H1 (cell line): ENCODE measurements around the gene MCF2L2. TPM values are rescaled to one million over a fixed set of nuclear protein-coding genes. Genes with fewer than 3 reads are reported as not detected.

Experiments used
- CTCF ChIA-PET: fragments of 300-600 bp; sonication (Branson Sonifier 250); formaldehyde crosslinking; loops from one replicate; lab custom pipeline; 2021; ENCODE audit not compliant: partially characterized antibody; lab: Charles Lee
- POLR2A ChIA-PET: fragments of 300-600 bp; sonication (Branson Sonifier 250); formaldehyde crosslinking; loops from one replicate; lab custom pipeline; 2021; ENCODE audit warnings: inconsistent platforms; ENCODE audit not compliant: partially characterized antibody; lab: Charles Lee
- DNase-seq, 2 experiments: peaks; one replicate each; pipeline versions ENCODE4 v3.0.0 to v3.0.0-alpha.2; 2010 to 2022; ENCODE audit warnings: low spot score in 2 of 2, low read depth in 1 of 2, mixed read lengths in 1 of 2
- FAIRE-seq: peaks from 2 replicates; lab custom pipeline; 2011; peaks lifted over from hg19 to GRCh38; lab: Jason Lieb, UNC
- H2AFZ ChIP-seq: 2 replicates; pipeline ENCODE4 v1.8.1; 2012; ENCODE audit warnings: low read length, inconsistent platforms
- H2AK5ac ChIP-seq: 2 replicates; pipeline ENCODE4 v1.6.1; 2013; ENCODE audit warnings: low read depth, low read length
- H2BK120ac ChIP-seq: replicated peaks from 2 replicates; pipeline ENCODE3; 2013; ENCODE audit warnings: low read depth, low read length, inconsistent platforms
- H2BK12ac ChIP-seq: 2 replicates; pipeline ENCODE4 v1.6.1; 2013; ENCODE audit warnings: low read depth, low read length
- H2BK15ac ChIP-seq: 2 replicates; pipeline ENCODE4 v1.6.1; 2013; ENCODE audit warnings: low read length
- H2BK20ac ChIP-seq: 2 replicates; pipeline ENCODE4 v1.6.1; 2013; ENCODE audit warnings: low read length
- H2BK5ac ChIP-seq: 2 replicates; pipeline ENCODE4 v1.6.1; 2013; ENCODE audit warnings: low read depth, low read length
- H3K14ac ChIP-seq: 2 replicates; pipeline ENCODE4 v1.6.1; 2013; ENCODE audit warnings: inconsistent platforms; ENCODE audit not compliant: insufficient read length
- H3K18ac ChIP-seq: 2 replicates; pipeline ENCODE4 v1.6.1; 2013; ENCODE audit warnings: low read length; ENCODE audit errors: extremely low read depth
- H3K23ac ChIP-seq: 2 replicates; pipeline ENCODE4 v1.6.1; 2013; ENCODE audit warnings: inconsistent platforms; ENCODE audit not compliant: insufficient read length
- H3K23me2 ChIP-seq: 2 replicates; pipeline ENCODE4 v1.6.1; 2013; ENCODE audit warnings: low read depth, low read length
- H3K27ac ChIP-seq: 2 replicates; pipeline ENCODE4 v1.6.1; 2011; ENCODE audit warnings: low read depth, low read length, inconsistent platforms
- H3K27me3 ChIP-seq, 4 experiments: replicated peaks in 1 of 4; 1 replicate in 1 of 4; 2 replicates in 3 of 4; pipeline versions ENCODE4 v1.6.1 to v1.8.1; 2011 to 2013; ENCODE audit warnings: low read length in 3 of 4, mild to moderate bottlenecking in 3 of 4, inconsistent platforms in 2 of 4, mixed read lengths in 2 of 4, moderate library complexity in 1 of 4; ENCODE audit not compliant: control insufficient read depth in 3 of 4, insufficient read depth in 3 of 4; ENCODE audit errors: extremely low read depth in 1 of 4
- H3K36me3 ChIP-seq, 4 experiments: 2 replicates each; pipeline versions ENCODE4 v1.6.1 to v1.8.1; 2011 to 2013; ENCODE audit warnings: mild to moderate bottlenecking in 4 of 4, low read length in 3 of 4, moderate library complexity in 2 of 4, control low read depth in 1 of 4, inconsistent platforms in 1 of 4; ENCODE audit not compliant: insufficient read depth in 4 of 4, control insufficient read depth in 2 of 4
- H3K4ac ChIP-seq: replicated peaks from 2 replicates; pipeline ENCODE3; 2013; ENCODE audit warnings: low read length, low read depth, mixed read lengths, inconsistent platforms; ENCODE audit not compliant: insufficient read length
- H3K4me1 ChIP-seq, 4 experiments: replicated peaks in 1 of 4; 1 replicate in 1 of 4; 2 replicates in 3 of 4; pipeline versions ENCODE4 v1.6.1 to v1.8.1; 2011 to 2013; ENCODE audit warnings: low read length in 3 of 4, inconsistent platforms in 2 of 4, mixed read lengths in 1 of 4; ENCODE audit not compliant: insufficient read depth in 4 of 4, control insufficient read depth in 3 of 4
- H3K4me2 ChIP-seq, 2 experiments: 2 replicates each; pipeline versions ENCODE4 v1.6.1 to v1.8.1; 2011 to 2013; ENCODE audit warnings: low read depth in 2 of 2, low read length in 2 of 2, control low read depth in 1 of 2, inconsistent platforms in 1 of 2, mild to moderate bottlenecking in 1 of 2; ENCODE audit not compliant: insufficient read depth in 1 of 2
- H3K4me3 ChIP-seq, 4 experiments: fragments of 200-600, 300-600 bp in 1 of 4; sonication (generic), shearing (Covaris generic), sonication (Bioruptor Twin) in 1 of 4; 2 replicates each; pipeline versions ENCODE4 v1.5.1 to v1.8.1; 2011 to 2016; ENCODE audit warnings: low read length in 4 of 4, low read depth in 3 of 4, control low read depth in 2 of 4, inconsistent platforms in 2 of 4, mild to moderate bottlenecking in 2 of 4, mixed read lengths in 1 of 4, moderate library complexity in 1 of 4; ENCODE audit not compliant: insufficient read depth in 2 of 4; ENCODE audit errors: extremely low read depth in 1 of 4
- H3K56ac ChIP-seq: replicated peaks from 2 replicates; pipeline ENCODE3; 2013; ENCODE audit warnings: low read depth, mild to moderate bottlenecking, mixed read lengths, low read length, inconsistent platforms; ENCODE audit not compliant: insufficient read length
- H3K79me1 ChIP-seq: 2 replicates; pipeline ENCODE4 v1.6.1; 2013; ENCODE audit warnings: low read depth, low read length, control low read depth
- H3K79me2 ChIP-seq, 2 experiments: 2 replicates each; pipeline versions ENCODE4 v1.6.1 to v1.8.1; 2012 to 2013; ENCODE audit warnings: low read length in 2 of 2, mild to moderate bottlenecking in 2 of 2, inconsistent platforms in 1 of 2; ENCODE audit not compliant: insufficient read depth in 2 of 2, control insufficient read depth in 1 of 2
- H3K9ac ChIP-seq, 4 experiments: replicated peaks in 1 of 4; 1 replicate in 1 of 4; 2 replicates in 3 of 4; pipeline versions ENCODE4 v1.6.1 to v1.8.1; 2011 to 2013; ENCODE audit warnings: low read depth in 3 of 4, low read length in 3 of 4, control low read depth in 2 of 4, mild to moderate bottlenecking in 2 of 4, moderate library complexity in 2 of 4, inconsistent platforms in 1 of 4; ENCODE audit errors: extremely low read depth in 1 of 4
- H3K9me3 ChIP-seq, 2 experiments: 2 replicates each; pipeline versions ENCODE4 v1.6.1 to v1.8.1; 2012 to 2013; ENCODE audit warnings: mild to moderate bottlenecking in 2 of 2, moderate library complexity in 2 of 2, control low read depth in 1 of 2, inconsistent platforms in 1 of 2, low read depth in 1 of 2, low read length in 1 of 2, mixed read lengths in 1 of 2; ENCODE audit not compliant: insufficient read depth in 2 of 2
- H4K20me1 ChIP-seq, 2 experiments: replicated peaks in 1 of 2; 2 replicates each; pipeline versions ENCODE3 to v1.8.1; 2011 to 2013; ENCODE audit warnings: inconsistent platforms in 2 of 2, low read length in 2 of 2, mild to moderate bottlenecking in 1 of 2; ENCODE audit not compliant: insufficient read depth in 2 of 2, control insufficient read depth in 1 of 2
- H4K5ac ChIP-seq: 2 replicates; pipeline ENCODE4 v1.6.1; 2013; ENCODE audit warnings: low read length, low read depth, mixed read lengths, inconsistent platforms; ENCODE audit not compliant: insufficient read length
- H4K8ac ChIP-seq: 2 replicates; pipeline ENCODE4 v1.8.0; 2013; ENCODE audit warnings: mild to moderate bottlenecking, moderate library complexity, low read length, inconsistent platforms; ENCODE audit not compliant: insufficient read depth; ENCODE audit errors: extremely low read depth
- H4K91ac ChIP-seq: replicated peaks from 2 replicates; pipeline ENCODE3; 2013; ENCODE audit warnings: low read length, mixed read lengths, inconsistent platforms; ENCODE audit not compliant: insufficient read length
- ATF2 ChIP-seq: IDR thresholded peaks from 2 replicates; pipeline ENCODE4 v1.6.1; 2012; ENCODE audit warnings: low read length, inconsistent platforms
- CTBP2 ChIP-seq: IDR thresholded peaks from 2 replicates; pipeline ENCODE4 v1.7.0; 2011; ENCODE audit warnings: borderline replicate concordance, mild to moderate bottlenecking, moderate library complexity, mixed read lengths, low read length; ENCODE audit not compliant: insufficient read depth, insufficient read length
- HDAC6 ChIP-seq: IDR thresholded peaks from one replicate; pipeline ENCODE4 v1.7.1; 2012; ENCODE audit warnings: low read depth, mild to moderate bottlenecking, inconsistent platforms, low read length, moderate library complexity
- KDM4A ChIP-seq: IDR thresholded peaks from one replicate; pipeline ENCODE4 v1.7.1; 2012; ENCODE audit warnings: low read depth, mild to moderate bottlenecking, moderate library complexity, low read length, inconsistent platforms; ENCODE audit not compliant: severe bottlenecking
- PHF8 ChIP-seq: fragments of 200-600 bp; sonication (generic); conservative IDR thresholded peaks from 2 replicates; pipeline ENCODE4 v1.7.1; 2012; ENCODE audit warnings: low read depth, mild to moderate bottlenecking, inconsistent platforms, low read length, moderate library complexity
- POLR2A ChIP-seq, 2 experiments: IDR thresholded peaks; 1 replicate in 1 of 2; 2 replicates in 1 of 2; pipeline ENCODE4 v1.6.1; 2011; ENCODE audit warnings: low read depth in 2 of 2, low read length in 2 of 2, mild to moderate bottlenecking in 2 of 2; ENCODE audit errors: control extremely low read depth in 1 of 2
- RFX5 ChIP-seq: IDR thresholded peaks from 2 replicates; pipeline ENCODE4 v1.6.1; 2011; ENCODE audit warnings: low read depth, low read length, improper control_type of control experiment, borderline replicate concordance
- SUZ12 ChIP-seq: fragments of 200-600 bp; sonication (generic); IDR thresholded peaks from 2 replicates; pipeline ENCODE4 v1.6.1; 2012; ENCODE audit warnings: mild to moderate bottlenecking, inconsistent platforms, low read length, moderate library complexity, mixed read lengths
- WGBS, 2 experiments: shearing (Covaris generic) in 1 of 2; methylation state at CpG; one replicate each; pipeline versions ENCODE4 v1.1.6 to v1.1.7; 2013 to 2015; ENCODE audit warnings: low lambda C conversion rate in 2 of 2, mixed read lengths in 2 of 2, inconsistent platforms in 1 of 2, low coverage in 1 of 2, missing lambda C conversion rate in 1 of 2; ENCODE audit not compliant: insufficient replicate concordance in 2 of 2, insufficient coverage in 1 of 2, insufficient read length in 1 of 2; ENCODE audit errors: extremely low coverage in 1 of 2, missing lambda C conversion rate in 1 of 2; 5-methylcytosine and 5-hydroxymethylcytosine counted together
- polyA plus RNA-seq, 7 experiments: library from polyadenylated mRNA; depleted of rRNA in 3 of 7; stranded (reverse) in 5 of 7; unstranded in 2 of 7; fragments of >200 nt in 5 of 7; fragments of 200-250 nt in 2 of 7; gene quantifications; 1 replicate in 5 of 7; 2 replicates in 1 of 7; 4 replicates in 1 of 7; pipeline versions ENCODE4 v1.2.1 to v1.2.3, GENCODE V29; 2011 to 2013; ENCODE audit warnings: missing spikeins in 2 of 7, mixed read lengths in 2 of 7
- total RNA-seq: library from RNA; stranded (reverse); fragmentation: NEBNext Ultra II Directional; extraction: Animal tissue kit (Norgen Biotek cat#: 25700); gene quantifications from 2 replicates; pipeline ENCODE4 v1.2.1, GENCODE V29; 2021
- TF ChIP-seq, protein P1 (sequence below): IDR thresholded peaks from 2 replicates; pipeline ENCODE4 v1.6.1; 2011; ENCODE audit warnings: low read depth, mild to moderate bottlenecking, low read length; ENCODE audit not compliant: insufficient read depth

Gene MCF2L2
- total and polyA plus RNA-seq, 2 of the 8 experiments (the other 6 are each of a cell fraction or from before 2014, with no cell fraction given): 4.1 to 13.7 TPM

- H3K27me3 ChIP-seq: no peaks in the 10 kb centered on the region
- H3K4ac ChIP-seq: no peak overlapping the region
- H3K9me3 ChIP-seq: no peaks in the 10 kb centered on the region
- peaks cover 0 to 3% (median 1%) of the 10 kb centered on the region in 4 experiments; a peak in 2 of 7 replicates for H3K4me1 ChIP-seq
- no peak overlapping the region for H3K4me3 ChIP-seq
- no peak overlapping the region for H3K56ac ChIP-seq
- H2AFZ ChIP-seq: no peak overlapping the region
- no peak overlapping the region for H2BK120ac ChIP-seq
- H3K36me3 ChIP-seq: no peaks in the 10 kb centered on the region
- no peak overlapping the region for H3K14ac ChIP-seq
- ChIA-PET CTCF (interaction anchor here (0.9 to 1.7 kb wide), 4 partner anchors 11 to 212 kb away, joined by 3 to 5 read pairs (median 3); no protein-coding TSS in a partner anchor), POLR2A (interaction anchor here (1.0 kb wide), 1 partner anchor 153 kb away, joined by 3 read pairs; no protein-coding TSS in a partner anchor)
- 86% methylated on average over 5 of the region's 5 CpGs; no CpG with 5 or more reads in 1 of the 2 experiments for WGBS, 2 experiments
- no peaks in the 10 kb centered on the region for H3K23me2 ChIP-seq
- H3K9ac ChIP-seq: no peak overlapping the region
- H3K23ac ChIP-seq: no peak overlapping the region
- H3K18ac ChIP-seq: no peak overlapping the region
- no peak overlapping the region for H2BK15ac ChIP-seq
- no peak overlapping the region for H3K27ac ChIP-seq
- no peak overlapping the region for H2BK20ac ChIP-seq
- H3K79me2 ChIP-seq: no peaks in the 10 kb centered on the region
- H4K20me1 ChIP-seq: no peaks in the 10 kb centered on the region
- H4K5ac ChIP-seq: no peak overlapping the region
- H2BK5ac ChIP-seq: no peak overlapping the region
- TF ChIP-seq POLR2A (IDR thresholded peaks at IDR 0.05; ENCODE audit: control extremely low read depth in 1 of 2, low read depth in 2 of 2, low read length in 2 of 2) (no peak), SUZ12 (no peak), CTBP2 (no peak), HDAC6 (no peak), KDM4A (no peak), RFX5 (no peak), PHF8 (no peak), ATF2 (no peak)
- TF ChIP-seq, protein P1, sequence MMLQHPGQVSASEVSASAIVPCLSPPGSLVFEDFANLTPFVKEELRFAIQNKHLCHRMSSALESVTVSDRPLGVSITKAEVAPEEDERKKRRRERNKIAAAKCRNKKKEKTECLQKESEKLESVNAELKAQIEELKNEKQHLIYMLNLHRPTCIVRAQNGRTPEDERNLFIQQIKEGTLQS: no peak
- H4K8ac ChIP-seq: no peak overlapping the region
- no peak for FAIRE-seq
- peaks cover 2% of the 10 kb centered on the region; the same call in 1 of the 2 replicates for H3K79me1 ChIP-seq
- no peak overlapping the region for H2AK5ac ChIP-seq
- no peak overlapping the region for H4K91ac ChIP-seq
- H3K4me2 ChIP-seq: no peak overlapping the region
- no peak overlapping the region for H2BK12ac ChIP-seq
- no peak for DNase-seq
These were observed 31.6 kb downstream of the MCF2L2 start for GRCh38 chr3:183396662-183397391.
